Spleen (tissue), 7 donors: ENCODE measurements around the gene ITIH4.

Source experiments
- CTCF ChIP-seq, 11 experiments: fragments of 200-600 bp in 7 of 11; fragments of 450-650 bp in 4 of 11; sonication (generic) in 4 of 11; IDR thresholded peaks in 8 of 11; conservative IDR thresholded peaks in 3 of 11; 1 replicate in 7 of 11; 2 replicates in 4 of 11; pipeline versions ENCODE4 v1.4.0 to v1.8.0; 2016 to 2021; ENCODE audit warnings: antibody characterized with exemption in 11 of 11, inconsistent platforms in 4 of 11, mild to moderate bottlenecking in 1 of 11
- POLR2AphosphoS5 ChIP-seq, 3 donors: sonication (generic); formaldehyde crosslinking; IDR thresholded peaks; one replicate each; pipeline ENCODE4 v1.5.1; 2017; ENCODE audit warnings: antibody characterized with exemption in 3 of 3
- donor health status: DM: no; HTN: no; CAD: no; lungs with moderate emphysema.
- donor health status: DM: no; HTN: no; CAD: no.
- donor health status: DM: no; HTN: no; CAD: no.

GRCh38 chr3:52838561-52839267 is 8.2 kb upstream of the ITIH4 start:
- no peak for TF ChIP-seq CTCF (IDR thresholded peaks at IDR 0.05 in 8 of 11, conservative IDR thresholded peaks at IDR 0.05 in 3 of 11)
- peak in 1 of 3 donors; percentile 7 for TF ChIP-seq POLR2AphosphoS5 (IDR thresholded peaks at IDR 0.05)
